ENCODE results near the gene GBGT1. TPM values are rescaled to one million over a fixed set of nuclear protein-coding genes. Genes with fewer than 3 reads are reported as not detected.
A peak's percentile ranks its signal among the peaks of the same experiment; 100 is the strongest.
"Not testable (repeated sequence)": the region's sequence is repeated elsewhere in the genome, so short reads cannot be mapped to it uniquely, and the experiment has no call there.

GBGT1 gene
- total RNA-seq, 1 experiment from 2014 or later = 1.8 TPM

GRCh38 chr9:133210202-133210532 is 46.5 kb upstream of the GBGT1 start:
- intact Hi-C loops (cut with micrococcal nuclease; ENCODE audit: unreplicated experiment) = no loop called here
- BruUV-seq (replicated peaks) = no TSS peak
- in situ Hi-C loops (cut with HindIII; ENCODE audit: low pct_unique_long_range_greater_than_20kb, low sequenced_read_pairs) = no loop called here
- Histone ChIP-seq H3K4me3 (ENCODE audit: low read depth in 2 of 2, low read length in 2 of 2) (no peak overlapping the region), H3K9me3 (ENCODE audit: control insufficient read depth, insufficient read depth, low read depth, low read length) (0 out of 2 replicates have a peak, but pooled peaks cover 4% of the 10 kb centered on the region), H3K27ac (ENCODE audit: low read length) (no peak overlapping the region), H3K4me1 (ENCODE audit: control insufficient read depth, insufficient read depth, low read length) (no peaks in the 10 kb centered on the region), H3K36me3 (ENCODE audit: control insufficient read depth, insufficient read depth, low read length) (no peaks in the 10 kb centered on the region), H3K27me3 (ENCODE audit: control insufficient read depth, insufficient read depth, low read length) (no peaks in the 10 kb centered on the region)
- CTCF ChIA-PET = no interaction called here
- TF ChIP-seq SIN3A (IDR thresholded peaks at IDR 0.05; ENCODE audit: borderline replicate concordance, insufficient read depth, low read depth, low read length) = no peak
- no peak for TF ChIP-seq REST (IDR thresholded peaks at IDR 0.05; ENCODE audit: insufficient read depth in 1 of 2, low read depth in 2 of 2, low read length in 1 of 2)
- no peak for TF ChIP-seq TCF7L2 (IDR thresholded peaks at IDR 0.05; ENCODE audit: low read depth, low read length)
- no peak for TF ChIP-seq CTCF (IDR thresholded peaks at IDR 0.05)
- TF ChIP-seq POLR2AphosphoS5 (IDR thresholded peaks at IDR 0.05; ENCODE audit: low read depth, low read length) = no peak
- POLR2A ChIA-PET = no interaction called here
- ATAC-seq (no peak), DNase-seq (ENCODE audit: low read depth, low spot score) (no peak)

GRCh38 chr9:133209327-133210201 is 45.9 kb upstream of the GBGT1 start:
- CTCF ChIA-PET; H3K27me3 ChIP-seq (ENCODE audit: control insufficient read depth, insufficient read depth, low read length); H3K36me3 ChIP-seq (ENCODE audit: control insufficient read depth, insufficient read depth, low read length); intact Hi-C loops (cut with micrococcal nuclease; ENCODE audit: unreplicated experiment); BruUV-seq (replicated peaks); DNase-seq (ENCODE audit: low read depth, low spot score); in situ Hi-C loops (cut with HindIII; ENCODE audit: low pct_unique_long_range_greater_than_20kb, low sequenced_read_pairs); H3K9me3 ChIP-seq (ENCODE audit: control insufficient read depth, insufficient read depth, low read depth, low read length); POLR2A ChIA-PET; H3K27ac ChIP-seq (ENCODE audit: low read length); H3K4me3 ChIP-seq (ENCODE audit: low read depth in 2 of 2, low read length in 2 of 2); H3K4me1 ChIP-seq (ENCODE audit: control insufficient read depth, insufficient read depth, low read length): not testable (repeated sequence)
- 0 out of 2 replicates have a peak, but pooled peaks have one; percentile 35 for ATAC-seq

- H3K9me3 ChIP-seq (ENCODE audit: control insufficient read depth, insufficient read depth, low read depth, low read length); CTCF ChIA-PET; intact Hi-C loops (cut with micrococcal nuclease; ENCODE audit: unreplicated experiment); H3K27me3 ChIP-seq (ENCODE audit: control insufficient read depth, insufficient read depth, low read length); H3K27ac ChIP-seq (ENCODE audit: low read length); POLR2A ChIA-PET; ATAC-seq; H3K36me3 ChIP-seq (ENCODE audit: control insufficient read depth, insufficient read depth, low read length); H3K4me1 ChIP-seq (ENCODE audit: control insufficient read depth, insufficient read depth, low read length); in situ Hi-C loops (cut with HindIII; ENCODE audit: low pct_unique_long_range_greater_than_20kb, low sequenced_read_pairs); DNase-seq (ENCODE audit: low read depth, low spot score); BruUV-seq (replicated peaks); H3K4me3 ChIP-seq (ENCODE audit: low read depth in 2 of 2, low read length in 2 of 2): not testable (repeated sequence)
These were observed 45.2 kb upstream of the GBGT1 start, which contains the start of gene OBP2B for GRCh38 chr9:133208880-133209300. Gene OBP2B, minus strand, starts transcription at chr9:133209250. Its CDS starts 51 bp downstream, at chr9:133209199.

- H3K4me3 ChIP-seq (ENCODE audit: low read depth in 2 of 2, low read length in 2 of 2); ATAC-seq; H3K4me1 ChIP-seq (ENCODE audit: control insufficient read depth, insufficient read depth, low read length); DNase-seq (ENCODE audit: low read depth, low spot score); H3K27ac ChIP-seq (ENCODE audit: low read length); POLR2A ChIA-PET; H3K9me3 ChIP-seq (ENCODE audit: control insufficient read depth, insufficient read depth, low read depth, low read length); H3K27me3 ChIP-seq (ENCODE audit: control insufficient read depth, insufficient read depth, low read length); BruUV-seq (replicated peaks); intact Hi-C loops (cut with micrococcal nuclease; ENCODE audit: unreplicated experiment); in situ Hi-C loops (cut with HindIII; ENCODE audit: low pct_unique_long_range_greater_than_20kb, low sequenced_read_pairs); CTCF ChIA-PET; H3K36me3 ChIP-seq (ENCODE audit: control insufficient read depth, insufficient read depth, low read length): not testable (repeated sequence)
These were observed 44.6 kb upstream of the GBGT1 start for GRCh38 chr9:133208171-133208879.

Data from Panc1 (cell line).